ENCODE measurements around the gene LYPD3.
"Not testable (repeated sequence)": the region's sequence is repeated elsewhere in the genome, so short reads cannot be mapped to it uniquely, and the experiment has no call there.

LYPD3 gene

GRCh38 chr19:43465468-43466120, at the start of gene LYPD3:
Gene LYPD3 (minus strand): TSS chr19:43465608. CDS start chr19:43465571, 37 bp downstream.
- no peak for DNase-seq (ENCODE audit: low read depth)

- not testable (repeated sequence) for DNase-seq (ENCODE audit: low read depth)
Measured at GRCh38 chr19:43512399-43512798, 47.0 kb upstream of the LYPD3 start.

GRCh38 chr19:43511324-43511723, 45.9 kb upstream of the LYPD3 start:
- no peak for DNase-seq (ENCODE audit: low read depth)

- no peak for DNase-seq (ENCODE audit: low read depth)
Measured at GRCh38 chr19:43510713-43511112, 45.3 kb upstream of the LYPD3 start.

- no peak for DNase-seq (ENCODE audit: low read depth)
Measured at GRCh38 chr19:43507880-43508279, 42.5 kb upstream of the LYPD3 start.

- DNase-seq (ENCODE audit: low read depth), result no peak
Measured at GRCh38 chr19:43506629-43507028, 41.2 kb upstream of the LYPD3 start.

GRCh38 chr19:43505941-43506340, 40.5 kb upstream of the LYPD3 start:
- DNase-seq (ENCODE audit: low read depth), result no peak

- DNase-seq (ENCODE audit: low read depth), result no peak
Measured at GRCh38 chr19:43505186-43505456, 39.7 kb upstream of the LYPD3 start.

GRCh38 chr19:43504426-43505185, 39.2 kb upstream of the LYPD3 start, which contains the start of gene PHLDB3:
Gene PHLDB3 (minus strand): TSS chr19:43504746. CDS start chr19:43504118, 628 bp downstream.
- no peak for DNase-seq (ENCODE audit: low read depth)

GRCh38 chr19:43503501-43504425, 38.4 kb upstream of the LYPD3 start:
- DNase-seq (ENCODE audit: low read depth), result peak; percentile 99

GRCh38 chr19:43502419-43502976, 37.1 kb upstream of the LYPD3 start:
- no peak for DNase-seq (ENCODE audit: low read depth)

GRCh38 chr19:43501661-43502418, 36.4 kb upstream of the LYPD3 start:
- DNase-seq (ENCODE audit: low read depth), result no peak

GRCh38 chr19:43499042-43499441, 33.6 kb upstream of the LYPD3 start:
- no peak for DNase-seq (ENCODE audit: low read depth)

- DNase-seq (ENCODE audit: low read depth), result no peak
Measured at GRCh38 chr19:43498233-43498842, 32.9 kb upstream of the LYPD3 start.

GRCh38 chr19:43496960-43497359, 31.6 kb upstream of the LYPD3 start:
- DNase-seq (ENCODE audit: low read depth), result no peak

GRCh38 chr19:43495082-43495481, 29.7 kb upstream of the LYPD3 start:
- no peak for DNase-seq (ENCODE audit: low read depth)

- DNase-seq (ENCODE audit: low read depth), result no peak
Measured at GRCh38 chr19:43490759-43491158, 25.4 kb upstream of the LYPD3 start.

- no peak for DNase-seq (ENCODE audit: low read depth)
Measured at GRCh38 chr19:43489979-43490599, 24.7 kb upstream of the LYPD3 start.

GRCh38 chr19:43489310-43489709, 23.9 kb upstream of the LYPD3 start:
- no peak for DNase-seq (ENCODE audit: low read depth)

GRCh38 chr19:43488179-43488578, 22.8 kb upstream of the LYPD3 start:
- DNase-seq (ENCODE audit: low read depth), result no peak

GRCh38 chr19:43486412-43486811, 21.0 kb upstream of the LYPD3 start:
- no peak for DNase-seq (ENCODE audit: low read depth)
